ENCODE measurements around the gene B3GNT2. TPM values are rescaled to one million over a fixed set of nuclear protein-coding genes. Genes with fewer than 3 reads are reported as not detected.

The B3GNT2 gene
- total RNA-seq, 1 experiment from 2014 or later = 14.0 TPM

GRCh38 chr2:62219407-62220159, 23.7 kb downstream of the B3GNT2 start:
- H3K9me3 ChIP-seq (replicated peaks) = no peaks in the 10 kb centered on the region
- no peak overlapping the region for H3K27ac ChIP-seq
- no peaks in the 10 kb centered on the region for H3K27me3 ChIP-seq (replicated peaks)
- H3K36me3 ChIP-seq = no peaks in the 10 kb centered on the region
- DNase-seq (ENCODE audit: low read depth in 1 of 2, low spot score in 2 of 2) = no peak
- H3K4me1 ChIP-seq (replicated peaks) = no peaks in the 10 kb centered on the region
- H3K4me3 ChIP-seq = no peak overlapping the region

DNA sequence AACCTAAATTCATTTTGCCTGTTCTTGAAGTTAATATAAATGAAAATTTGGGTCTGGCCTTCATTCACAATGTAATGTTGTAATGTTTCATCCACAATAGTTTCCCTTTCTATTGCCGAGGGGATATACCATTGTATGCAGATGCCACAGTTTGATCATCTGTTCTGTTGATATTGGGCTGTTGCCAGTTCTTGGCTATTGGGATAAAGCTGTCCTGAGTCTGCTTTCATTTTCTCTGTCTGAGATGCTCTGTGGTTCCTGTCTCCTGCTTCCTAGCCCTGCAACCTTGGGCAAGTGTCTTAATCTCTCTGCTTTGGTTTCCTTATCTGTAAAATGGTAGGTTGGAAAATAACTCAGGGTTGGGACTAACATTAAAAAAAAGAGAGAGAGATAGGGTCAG, 25.2 kb downstream of the B3GNT2 start:
- Histone ChIP-seq H3K36me3 (peaks cover 3% of the 10 kb centered on the region; the same call in 1 of the 2 replicates), H3K27ac (no peak overlapping the region), H3K4me3 (no peak overlapping the region), H3K4me1 (replicated peaks) (no peaks in the 10 kb centered on the region), H3K9me3 (replicated peaks) (no peaks in the 10 kb centered on the region), H3K27me3 (replicated peaks) (no peaks in the 10 kb centered on the region)
- DNase-seq (ENCODE audit: low read depth in 1 of 2, low spot score in 2 of 2) = no peak

- no peaks in the 10 kb centered on the region for H3K9me3 ChIP-seq (replicated peaks)
- peaks cover 3% of the 10 kb centered on the region; the same call in 1 of the 2 replicates for H3K36me3 ChIP-seq
- no peak overlapping the region for H3K4me3 ChIP-seq
- H3K27me3 ChIP-seq (replicated peaks) = no peaks in the 10 kb centered on the region
- no peak for DNase-seq (ENCODE audit: low read depth in 1 of 2, low spot score in 2 of 2)
- no peaks in the 10 kb centered on the region for H3K4me1 ChIP-seq (replicated peaks)
- H3K27ac ChIP-seq = no peak overlapping the region
Measured at GRCh38 chr2:62222171-62222570, 26.3 kb downstream of the B3GNT2 start.

DNA sequence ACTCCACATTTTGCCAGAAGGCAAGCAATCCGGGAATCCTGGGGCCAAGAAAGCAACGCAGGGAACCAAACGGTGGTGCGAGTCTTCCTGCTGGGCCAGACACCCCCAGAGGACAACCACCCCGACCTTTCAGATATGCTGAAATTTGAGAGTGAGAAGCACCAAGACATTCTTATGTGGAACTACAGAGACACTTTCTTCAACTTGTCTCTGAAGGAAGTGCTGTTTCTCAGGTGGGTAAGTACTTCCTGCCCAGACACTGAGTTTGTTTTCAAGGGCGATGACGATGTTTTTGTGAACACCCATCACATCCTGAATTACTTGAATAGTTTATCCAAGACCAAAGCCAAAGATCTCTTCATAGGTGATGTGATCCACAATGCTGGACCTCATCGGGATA, 26.8 kb downstream of the B3GNT2 start:
- H3K4me1 ChIP-seq (replicated peaks) = no peaks in the 10 kb centered on the region
- H3K9me3 ChIP-seq (replicated peaks) = no peaks in the 10 kb centered on the region
- no peaks in the 10 kb centered on the region for H3K27me3 ChIP-seq (replicated peaks)
- H3K4me3 ChIP-seq = no peak overlapping the region
- peak in 1 of 2 experiments; percentile 18 for DNase-seq (ENCODE audit: low read depth in 1 of 2, low spot score in 2 of 2)
- peaks cover 3% of the 10 kb centered on the region; the same call in 1 of the 2 replicates for H3K36me3 ChIP-seq
- no peak overlapping the region for H3K27ac ChIP-seq

GRCh38 chr2:62224976-62225375, 29.1 kb downstream of the B3GNT2 start:
- Histone ChIP-seq H3K9me3 (replicated peaks) (no peaks in the 10 kb centered on the region), H3K36me3 (peaks cover 3% of the 10 kb centered on the region; the same call in 1 of the 2 replicates), H3K27me3 (replicated peaks) (no peaks in the 10 kb centered on the region), H3K27ac (no peak overlapping the region), H3K4me1 (replicated peaks) (no peaks in the 10 kb centered on the region), H3K4me3 (no peak overlapping the region)
- DNase-seq (ENCODE audit: low read depth in 1 of 2, low spot score in 2 of 2) = no peak

DNA sequence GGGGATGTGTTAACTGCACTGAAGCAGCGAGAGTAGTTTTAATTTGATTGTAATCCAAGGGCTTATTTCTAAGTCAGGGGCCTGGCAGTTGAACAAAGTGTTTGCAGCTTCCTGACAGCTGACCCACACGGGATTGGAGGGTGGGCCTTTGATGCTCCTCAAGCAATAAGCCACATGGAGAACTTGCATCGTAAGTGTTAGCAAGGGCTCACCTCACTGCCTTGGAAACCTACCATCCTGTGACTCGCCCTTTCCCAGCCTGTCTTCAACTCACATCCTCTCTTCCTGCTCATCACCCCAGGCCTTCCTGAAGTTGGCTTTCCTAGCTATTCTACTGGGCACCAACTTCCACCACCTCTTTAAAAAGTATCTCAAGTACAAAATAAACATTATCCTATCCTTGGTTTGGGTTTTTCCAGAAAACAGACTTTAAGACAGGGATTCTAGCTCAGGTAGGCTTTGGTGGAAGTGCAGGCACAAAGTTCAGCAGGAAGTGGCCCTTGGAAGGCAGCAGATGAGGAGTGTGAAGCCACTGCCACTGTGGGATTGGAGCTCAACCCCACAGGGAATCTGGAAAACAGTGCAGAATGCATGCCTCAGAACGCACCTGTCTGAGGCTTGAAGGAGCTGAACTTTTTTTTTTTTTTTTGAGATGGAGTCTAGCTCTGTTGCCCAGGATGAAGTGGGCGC, 31.6 kb downstream of the B3GNT2 start:
- Histone ChIP-seq H3K27ac (no peak overlapping the region), H3K9me3 (replicated peaks) (no peaks in the 10 kb centered on the region), H3K4me1 (replicated peaks) (no peaks in the 10 kb centered on the region), H3K36me3 (peaks cover 3% of the 10 kb centered on the region; the same call in 1 of the 2 replicates), H3K4me3 (no peak overlapping the region), H3K27me3 (replicated peaks) (no peaks in the 10 kb centered on the region)
- DNase-seq (ENCODE audit: low read depth in 1 of 2, low spot score in 2 of 2) = no peak

DNA sequence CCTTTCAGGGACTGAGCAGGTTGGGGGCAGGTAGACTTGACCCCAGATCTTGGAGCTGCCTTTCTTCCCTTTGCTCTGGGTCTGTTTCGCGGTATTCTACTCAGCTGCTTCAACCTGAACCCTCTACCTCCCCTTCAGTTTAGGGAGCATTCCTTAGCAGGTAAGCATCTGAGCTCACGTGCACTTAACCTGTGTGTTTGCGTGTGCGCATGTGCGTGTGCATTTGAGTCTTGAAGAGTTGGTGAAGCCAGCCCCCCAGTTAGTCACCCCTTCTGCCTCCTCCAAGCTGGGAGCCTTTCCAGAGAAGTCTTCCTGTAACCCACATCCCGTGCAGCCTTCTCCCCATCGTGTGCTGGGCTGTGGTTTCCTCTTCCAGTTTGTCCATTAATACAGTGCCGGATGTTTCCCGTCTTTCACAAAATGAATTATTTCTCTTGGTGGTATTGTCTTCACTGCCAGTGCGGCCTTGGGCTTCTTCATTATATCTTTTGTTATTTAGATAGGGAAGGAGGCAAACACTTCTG, 33.2 kb downstream of the B3GNT2 start:
- Histone ChIP-seq H3K27me3 (replicated peaks) (no peaks in the 10 kb centered on the region), H3K4me3 (no peak overlapping the region), H3K4me1 (replicated peaks) (no peaks in the 10 kb centered on the region), H3K27ac (no peak overlapping the region), H3K36me3 (peaks cover 3% of the 10 kb centered on the region; the same call in 1 of the 2 replicates), H3K9me3 (replicated peaks) (no peaks in the 10 kb centered on the region)
- no peak for DNase-seq (ENCODE audit: low read depth in 1 of 2, low spot score in 2 of 2)

GRCh38 chr2:62231541-62231940, 35.6 kb downstream of the B3GNT2 start:
- Histone ChIP-seq H3K4me1 (replicated peaks) (no peaks in the 10 kb centered on the region), H3K4me3 (no peak overlapping the region), H3K9me3 (replicated peaks) (no peaks in the 10 kb centered on the region), H3K36me3 (no peaks in the 10 kb centered on the region), H3K27me3 (replicated peaks) (no peaks in the 10 kb centered on the region), H3K27ac (no peak overlapping the region)
- DNase-seq (ENCODE audit: low read depth in 1 of 2, low spot score in 2 of 2) = no peak

DNA sequence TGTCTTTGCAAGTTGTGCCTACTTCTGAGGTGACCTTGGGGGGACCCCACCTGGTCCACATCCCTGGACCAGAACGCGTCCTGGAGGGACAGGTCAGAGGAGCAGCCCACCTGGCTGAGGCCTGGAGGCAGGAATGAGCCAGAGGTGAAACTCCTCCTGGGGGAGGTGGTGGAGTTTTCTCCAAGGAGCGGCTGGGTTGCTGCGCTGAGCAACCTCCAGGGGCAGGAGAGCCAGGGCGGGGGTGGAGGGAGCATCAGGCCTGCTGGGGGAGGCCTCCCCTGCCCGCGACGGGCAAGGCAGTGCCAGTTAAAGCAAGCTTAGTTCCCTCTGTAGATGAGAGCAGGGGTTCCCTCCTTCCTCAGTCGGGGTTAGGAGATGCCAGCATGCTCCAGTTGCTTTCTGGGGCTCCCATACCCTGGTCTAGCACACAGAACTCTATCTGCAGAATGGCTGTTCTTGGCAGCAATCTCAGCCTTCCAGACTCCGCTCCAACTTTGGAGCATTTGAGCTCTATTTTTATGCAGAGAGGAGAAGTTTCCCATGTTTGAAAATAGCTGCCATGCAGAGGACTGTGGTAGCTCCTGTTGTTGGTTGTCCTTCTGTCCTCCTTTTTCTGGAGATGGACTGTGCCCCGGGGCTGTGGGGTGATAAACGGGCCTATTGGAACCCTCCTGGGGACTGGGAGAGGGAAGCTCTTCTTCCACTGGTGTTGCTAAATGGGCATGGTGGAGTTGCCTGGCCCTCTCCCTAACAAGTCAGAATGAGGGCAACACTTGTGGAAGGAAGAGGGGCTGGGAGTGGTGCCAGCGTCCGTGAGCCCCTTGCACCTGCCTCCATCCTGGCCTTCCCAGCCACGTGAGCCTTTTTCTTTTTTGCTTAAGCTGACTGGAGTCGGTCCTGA, 39.1 kb downstream of the B3GNT2 start:
- Histone ChIP-seq H3K9me3 (replicated peaks) (no peaks in the 10 kb centered on the region), H3K27me3 (replicated peaks) (no peaks in the 10 kb centered on the region), H3K27ac (no peak overlapping the region), H3K36me3 (no peaks in the 10 kb centered on the region), H3K4me3 (no peak overlapping the region), H3K4me1 (replicated peaks) (no peaks in the 10 kb centered on the region)
- no peak for DNase-seq (ENCODE audit: low read depth in 1 of 2, low spot score in 2 of 2)

- H3K4me3 ChIP-seq = no peak overlapping the region
Measured at GRCh38 chr2:62236499-62236898, 40.6 kb downstream of the B3GNT2 start.

GRCh38 chr2:62238236-62238635, 42.3 kb downstream of the B3GNT2 start:
- H3K9me3 ChIP-seq (replicated peaks) = no peaks in the 10 kb centered on the region
- H3K4me1 ChIP-seq (replicated peaks) = no peaks in the 10 kb centered on the region
- H3K27me3 ChIP-seq (replicated peaks) = no peaks in the 10 kb centered on the region
- no peak for DNase-seq (ENCODE audit: low read depth in 1 of 2, low spot score in 2 of 2)
- H3K36me3 ChIP-seq = no peaks in the 10 kb centered on the region
- H3K27ac ChIP-seq = no peak overlapping the region
- no peak overlapping the region for H3K4me3 ChIP-seq

More at GRCh38 chr2:62236499-62236898, 40.6 kb downstream of the B3GNT2 start:
- no peak for DNase-seq (ENCODE audit: low read depth in 1 of 2, low spot score in 2 of 2)
- Histone ChIP-seq H3K4me1 (replicated peaks) (no peaks in the 10 kb centered on the region), H3K27ac (no peak overlapping the region), H3K9me3 (replicated peaks) (no peaks in the 10 kb centered on the region), H3K36me3 (no peaks in the 10 kb centered on the region), H3K27me3 (replicated peaks) (no peaks in the 10 kb centered on the region)

GRCh38 chr2:62240546-62240945, 44.6 kb downstream of the B3GNT2 start:
- Histone ChIP-seq H3K4me3 (no peak overlapping the region), H3K9me3 (replicated peaks) (no peaks in the 10 kb centered on the region), H3K36me3 (no peaks in the 10 kb centered on the region), H3K27ac (no peak overlapping the region), H3K4me1 (replicated peaks) (no peaks in the 10 kb centered on the region), H3K27me3 (replicated peaks) (no peaks in the 10 kb centered on the region)
- no peak for DNase-seq (ENCODE audit: low read depth in 1 of 2, low spot score in 2 of 2)

GRCh38 chr2:62243983-62244382, 48.1 kb downstream of the B3GNT2 start:
- Histone ChIP-seq H3K9me3 (replicated peaks) (no peaks in the 10 kb centered on the region), H3K4me1 (replicated peaks) (no peaks in the 10 kb centered on the region), H3K27ac (no peak overlapping the region), H3K36me3 (no peaks in the 10 kb centered on the region), H3K4me3 (no peak overlapping the region), H3K27me3 (replicated peaks) (no peaks in the 10 kb centered on the region)
- DNase-seq (ENCODE audit: low read depth in 1 of 2, low spot score in 2 of 2) = no peak

Measured in SJSA1 (cell line).